Measurements from ENCODE around the gene TLCD3A.

Gene TLCD3A

DNA sequence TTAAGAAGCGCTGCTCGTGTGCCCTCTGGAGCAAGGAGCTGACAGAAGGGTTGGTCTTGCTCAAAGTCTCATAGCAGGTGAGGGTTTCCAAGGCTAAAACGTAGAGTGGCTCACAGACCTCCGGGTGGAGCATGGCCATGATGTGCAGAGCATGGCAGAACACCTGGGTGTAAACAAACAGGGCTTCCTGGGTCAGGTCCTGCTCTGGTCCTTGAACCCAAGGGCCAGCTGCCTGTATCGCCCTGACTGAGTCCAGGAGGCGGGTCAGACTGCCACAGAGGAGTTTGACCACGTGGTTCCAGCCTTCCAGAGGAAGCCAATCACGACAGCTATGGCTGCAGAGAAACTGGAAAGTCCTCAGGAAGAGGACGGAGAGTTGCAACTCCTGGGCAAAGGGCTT lies 12.5 kb downstream of the TLCD3A start:
- Histone ChIP-seq H3K9ac (ENCODE audit: low read length) (no peak overlapping the region), H3K27me3 (ENCODE audit: insufficient read depth, low read length) (no peaks in the 10 kb centered on the region), H3F3A (ENCODE audit: insufficient read depth, low read length) (no peaks in the 10 kb centered on the region), H2AFZ (ENCODE audit: low read length) (no peak overlapping the region), H3K36me3 (ENCODE audit: insufficient read depth, low read length) (peaks cover 90% of the 10 kb centered on the region), H3K27ac (ENCODE audit: low read depth, low read length, poor library complexity, severe bottlenecking) (no peak overlapping the region), H3K9me2 (ENCODE audit: low read depth, low read length) (no peaks in the 10 kb centered on the region), H3K4me2 (ENCODE audit: low read length) (no peak overlapping the region), H3K79me2 (ENCODE audit: insufficient read depth, low read length) (peaks cover 15% of the 10 kb centered on the region), H3K4me1 (ENCODE audit: insufficient read depth, low read length, severe bottlenecking) (peaks cover 11% of the 10 kb centered on the region), H3K9me3 (ENCODE audit: low read length) (no peaks in the 10 kb centered on the region), H3K4me3 (ENCODE audit: low read depth, low read length, poor library complexity, severe bottlenecking) (no peak overlapping the region), H4K20me1 (ENCODE audit: insufficient read depth, low read length) (no peaks in the 10 kb centered on the region)
- TF ChIP-seq, protein P1, sequence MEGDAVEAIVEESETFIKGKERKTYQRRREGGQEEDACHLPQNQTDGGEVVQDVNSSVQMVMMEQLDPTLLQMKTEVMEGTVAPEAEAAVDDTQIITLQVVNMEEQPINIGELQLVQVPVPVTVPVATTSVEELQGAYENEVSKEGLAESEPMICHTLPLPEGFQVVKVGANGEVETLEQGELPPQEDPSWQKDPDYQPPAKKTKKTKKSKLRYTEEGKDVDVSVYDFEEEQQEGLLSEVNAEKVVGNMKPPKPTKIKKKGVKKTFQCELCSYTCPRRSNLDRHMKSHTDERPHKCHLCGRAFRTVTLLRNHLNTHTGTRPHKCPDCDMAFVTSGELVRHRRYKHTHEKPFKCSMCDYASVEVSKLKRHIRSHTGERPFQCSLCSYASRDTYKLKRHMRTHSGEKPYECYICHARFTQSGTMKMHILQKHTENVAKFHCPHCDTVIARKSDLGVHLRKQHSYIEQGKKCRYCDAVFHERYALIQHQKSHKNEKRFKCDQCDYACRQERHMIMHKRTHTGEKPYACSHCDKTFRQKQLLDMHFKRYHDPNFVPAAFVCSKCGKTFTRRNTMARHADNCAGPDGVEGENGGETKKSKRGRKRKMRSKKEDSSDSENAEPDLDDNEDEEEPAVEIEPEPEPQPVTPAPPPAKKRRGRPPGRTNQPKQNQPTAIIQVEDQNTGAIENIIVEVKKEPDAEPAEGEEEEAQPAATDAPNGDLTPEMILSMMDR (IDR thresholded peaks at IDR 0.05; ENCODE audit: low read length), result no peak
- TF ChIP-seq EZH2 (IDR thresholded peaks at IDR 0.05; ENCODE audit: borderline replicate concordance, low read length), result no peak

DNA sequence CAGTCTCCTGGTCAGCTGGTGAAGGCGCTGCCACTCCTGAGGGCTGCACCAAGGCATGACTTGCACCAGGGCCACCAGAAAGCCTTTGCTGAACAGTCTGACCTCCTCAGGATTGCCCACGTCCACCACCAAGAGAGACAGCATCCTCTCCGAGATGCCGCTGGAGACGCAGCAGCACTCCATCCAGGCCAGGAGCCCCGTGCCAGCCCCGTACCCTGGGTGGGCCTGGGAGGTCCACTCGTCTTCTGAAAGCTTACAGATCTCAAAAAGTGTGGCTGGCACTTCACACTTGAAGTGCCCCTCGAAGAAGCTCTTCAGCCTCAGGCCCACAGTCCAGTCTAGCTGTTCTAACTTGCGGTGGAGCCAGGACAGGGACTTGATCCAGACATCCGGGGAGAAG lies 13.0 kb downstream of the TLCD3A start:
- Histone ChIP-seq H3K9me3 (ENCODE audit: low read length) (0 out of 2 replicates have a peak, but pooled peaks cover 4% of the 10 kb centered on the region), H3K27ac (ENCODE audit: low read depth, low read length, poor library complexity, severe bottlenecking) (no peak overlapping the region), H2AFZ (ENCODE audit: low read length) (no peak overlapping the region), H3K9me2 (ENCODE audit: low read depth, low read length) (no peaks in the 10 kb centered on the region), H3K4me3 (ENCODE audit: low read depth, low read length, poor library complexity, severe bottlenecking) (no peak overlapping the region), H3K79me2 (ENCODE audit: insufficient read depth, low read length) (peaks cover 20% of the 10 kb centered on the region), H3F3A (ENCODE audit: insufficient read depth, low read length) (no peaks in the 10 kb centered on the region), H3K4me1 (ENCODE audit: insufficient read depth, low read length, severe bottlenecking) (peaks cover 11% of the 10 kb centered on the region), H3K27me3 (ENCODE audit: insufficient read depth, low read length) (no peaks in the 10 kb centered on the region), H3K9ac (ENCODE audit: low read length) (no peak overlapping the region), H4K20me1 (ENCODE audit: insufficient read depth, low read length) (no peaks in the 10 kb centered on the region), H3K4me2 (ENCODE audit: low read length) (no peak overlapping the region), H3K36me3 (ENCODE audit: insufficient read depth, low read length) (peaks cover 94% of the 10 kb centered on the region)
- TF ChIP-seq EZH2 (IDR thresholded peaks at IDR 0.05; ENCODE audit: borderline replicate concordance, low read length), result no peak
- TF ChIP-seq, protein P1 (IDR thresholded peaks at IDR 0.05; ENCODE audit: low read length), result no peak

DNA sequence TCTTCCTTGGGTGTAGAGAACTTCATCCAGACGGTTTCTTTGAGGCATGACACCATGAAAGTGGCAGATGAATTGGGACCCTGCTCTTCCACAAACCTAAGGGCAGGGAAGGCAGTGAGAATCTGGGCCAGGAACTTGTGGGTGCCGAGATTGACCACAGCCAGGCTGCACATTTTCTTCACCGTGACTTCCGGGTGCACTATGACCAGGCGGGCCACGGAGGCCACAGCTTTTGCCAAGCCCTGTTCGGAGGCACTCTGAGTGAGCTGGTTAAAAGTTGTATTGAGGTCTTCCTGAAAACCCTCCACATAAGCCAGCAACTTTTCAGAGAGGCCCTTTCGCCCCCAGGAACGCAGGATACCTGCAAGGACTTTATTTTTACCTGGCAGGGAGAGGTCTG lies 13.8 kb downstream of the TLCD3A start:
- no peaks in the 10 kb centered on the region for H3F3A ChIP-seq (ENCODE audit: insufficient read depth, low read length)
- H3K9me3 ChIP-seq (ENCODE audit: low read length), result 0 out of 2 replicates have a peak, but pooled peaks cover 6% of the 10 kb centered on the region
- H3K4me1 ChIP-seq (ENCODE audit: insufficient read depth, low read length, severe bottlenecking), result peaks cover 12% of the 10 kb centered on the region
- H3K4me2 ChIP-seq (ENCODE audit: low read length), result no peak overlapping the region
- H3K27me3 ChIP-seq (ENCODE audit: insufficient read depth, low read length), result no peaks in the 10 kb centered on the region
- no peak overlapping the region for H3K4me3 ChIP-seq (ENCODE audit: low read depth, low read length, poor library complexity, severe bottlenecking)
- no peaks in the 10 kb centered on the region for H3K9me2 ChIP-seq (ENCODE audit: low read depth, low read length)
- TF ChIP-seq EZH2 (IDR thresholded peaks at IDR 0.05; ENCODE audit: borderline replicate concordance, low read length), result no peak
- TF ChIP-seq, protein P1 (IDR thresholded peaks at IDR 0.05; ENCODE audit: low read length), result no peak
- H4K20me1 ChIP-seq (ENCODE audit: insufficient read depth, low read length), result no peaks in the 10 kb centered on the region
- no peak overlapping the region for H3K9ac ChIP-seq (ENCODE audit: low read length)
- H3K36me3 ChIP-seq (ENCODE audit: insufficient read depth, low read length), result peaks cover 90% of the 10 kb centered on the region
- no peak overlapping the region for H2AFZ ChIP-seq (ENCODE audit: low read length)
- H3K27ac ChIP-seq (ENCODE audit: low read depth, low read length, poor library complexity, severe bottlenecking), result no peak overlapping the region
- peaks cover 28% of the 10 kb centered on the region for H3K79me2 ChIP-seq (ENCODE audit: insufficient read depth, low read length)
